Tibial artery (tissue), 4 donors: ENCODE results near the gene STARD3.

Experiments
- DNase-seq, 2 donors: peaks; one replicate each; pipeline ENCODE4 v3.0.0-alpha.2; 2019
- H3K27ac ChIP-seq, 2 donors: fragments of 200-600 bp; sonication (generic) in 1 of 2; 1 replicate in 1 of 2; 2 replicates in 1 of 2; pipeline ENCODE4 v1.5.1; 2018 to 2019; ENCODE audit warnings: mild to moderate bottlenecking in 1 of 2
- H3K27me3 ChIP-seq, 2 donors: fragments of 200-600 bp; sonication (generic) in 1 of 2; one replicate each; pipeline versions ENCODE4 v1.5.1 to v1.6.0; 2016 to 2019
- H3K36me3 ChIP-seq, 3 donors: fragments of 200-600 bp; sonication (generic) in 2 of 3; one replicate each; pipeline ENCODE4 v1.5.1; 2016 to 2019; ENCODE audit warnings: mild to moderate bottlenecking in 2 of 3
- H3K4me1 ChIP-seq, 4 donors: fragments of 200-600 bp; sonication (generic) in 2 of 4; 1 replicate in 3 of 4; 2 replicates in 1 of 4; pipeline ENCODE4 v1.5.1; 2016 to 2019
- H3K4me3 ChIP-seq, 2 donors: fragments of 200-600 bp; sonication (generic) in 1 of 2; 1 replicate in 1 of 2; 2 replicates in 1 of 2; pipeline ENCODE4 v1.5.1; 2018 to 2019; ENCODE audit warnings: mild to moderate bottlenecking in 2 of 2
- H3K9me3 ChIP-seq, 3 donors: fragments of 200-600 bp; sonication (generic) in 1 of 3; one replicate each; pipeline ENCODE4 v1.5.1; 2016 to 2019
- intact Hi-C: fragments of 100-400 bp; cut with DNase I; formaldehyde crosslinking; loops from one replicate; pipeline ENCODE4 v1.15.0; 2023; ENCODE audit warnings: low total_unique reads
- TF ChIP-seq, protein P1 (sequence below), 2 experiments: fragments of 200-600 bp in 1 of 2; fragments of 450-650 bp in 1 of 2; IDR thresholded peaks; one replicate each; pipeline ENCODE4 v1.5.1; 2017 to 2019; ENCODE audit warnings: antibody characterized with exemption in 2 of 2, mild to moderate bottlenecking in 1 of 2, moderate library complexity in 1 of 2

Gene STARD3

DNA sequence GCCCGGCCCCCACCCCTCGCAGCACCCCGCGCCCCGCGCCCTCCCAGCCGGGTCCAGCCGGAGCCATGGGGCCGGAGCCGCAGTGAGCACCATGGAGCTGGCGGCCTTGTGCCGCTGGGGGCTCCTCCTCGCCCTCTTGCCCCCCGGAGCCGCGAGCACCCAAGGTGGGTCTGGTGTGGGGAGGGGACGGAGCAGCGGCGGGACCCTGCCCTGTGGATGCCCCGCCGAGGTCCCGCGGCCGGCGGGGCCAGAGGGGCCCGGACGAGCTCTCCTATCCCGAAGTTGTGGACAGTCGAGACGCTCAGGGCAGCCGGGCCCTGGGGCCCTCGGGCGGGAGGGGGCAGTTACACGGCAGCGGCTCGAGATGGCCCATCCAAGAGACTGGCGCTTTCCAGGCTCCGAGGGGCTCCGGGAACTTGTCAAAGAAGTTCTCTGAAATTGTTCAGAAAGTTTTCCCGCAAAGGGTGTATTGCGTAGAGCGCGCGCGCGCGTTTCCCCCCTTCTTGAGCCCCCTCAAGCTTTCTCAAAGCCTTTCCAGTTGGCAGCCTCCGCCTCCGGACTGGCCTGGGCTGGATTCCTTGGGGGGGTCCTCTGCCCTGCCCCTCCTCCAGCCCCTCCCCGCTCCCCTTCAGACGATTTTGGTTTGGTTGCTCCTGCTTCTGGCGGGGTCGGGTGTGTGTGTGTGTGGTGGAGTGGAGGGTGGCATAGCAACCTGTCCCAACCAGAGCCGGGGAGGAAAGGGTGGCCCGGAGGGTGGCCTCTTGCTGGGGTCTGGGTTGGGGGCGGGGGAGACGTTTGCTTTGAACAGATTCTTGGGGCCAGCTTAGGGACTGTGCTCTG lies 63.4 kb downstream of the STARD3 start:
- Histone ChIP-seq H3K36me3 (no peaks in the 10 kb centered on the region), H3K27ac (peak overlapping the region; percentile 93 to 98), H3K4me3 (peak overlapping the region; percentile 78 to 100), H3K4me1 (peaks cover 0 to 54% (median 39%) of the 10 kb centered on the region in 4 donors), H3K9me3 (no peaks in the 10 kb centered on the region), H3K27me3 (no peaks in the 10 kb centered on the region)
- intact Hi-C loops, result no loop called here
- peak in 1 of 2 donors; percentile 69 for DNase-seq
- TF ChIP-seq, protein P1, sequence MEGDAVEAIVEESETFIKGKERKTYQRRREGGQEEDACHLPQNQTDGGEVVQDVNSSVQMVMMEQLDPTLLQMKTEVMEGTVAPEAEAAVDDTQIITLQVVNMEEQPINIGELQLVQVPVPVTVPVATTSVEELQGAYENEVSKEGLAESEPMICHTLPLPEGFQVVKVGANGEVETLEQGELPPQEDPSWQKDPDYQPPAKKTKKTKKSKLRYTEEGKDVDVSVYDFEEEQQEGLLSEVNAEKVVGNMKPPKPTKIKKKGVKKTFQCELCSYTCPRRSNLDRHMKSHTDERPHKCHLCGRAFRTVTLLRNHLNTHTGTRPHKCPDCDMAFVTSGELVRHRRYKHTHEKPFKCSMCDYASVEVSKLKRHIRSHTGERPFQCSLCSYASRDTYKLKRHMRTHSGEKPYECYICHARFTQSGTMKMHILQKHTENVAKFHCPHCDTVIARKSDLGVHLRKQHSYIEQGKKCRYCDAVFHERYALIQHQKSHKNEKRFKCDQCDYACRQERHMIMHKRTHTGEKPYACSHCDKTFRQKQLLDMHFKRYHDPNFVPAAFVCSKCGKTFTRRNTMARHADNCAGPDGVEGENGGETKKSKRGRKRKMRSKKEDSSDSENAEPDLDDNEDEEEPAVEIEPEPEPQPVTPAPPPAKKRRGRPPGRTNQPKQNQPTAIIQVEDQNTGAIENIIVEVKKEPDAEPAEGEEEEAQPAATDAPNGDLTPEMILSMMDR (IDR thresholded peaks at IDR 0.05), result no peak

DNA sequence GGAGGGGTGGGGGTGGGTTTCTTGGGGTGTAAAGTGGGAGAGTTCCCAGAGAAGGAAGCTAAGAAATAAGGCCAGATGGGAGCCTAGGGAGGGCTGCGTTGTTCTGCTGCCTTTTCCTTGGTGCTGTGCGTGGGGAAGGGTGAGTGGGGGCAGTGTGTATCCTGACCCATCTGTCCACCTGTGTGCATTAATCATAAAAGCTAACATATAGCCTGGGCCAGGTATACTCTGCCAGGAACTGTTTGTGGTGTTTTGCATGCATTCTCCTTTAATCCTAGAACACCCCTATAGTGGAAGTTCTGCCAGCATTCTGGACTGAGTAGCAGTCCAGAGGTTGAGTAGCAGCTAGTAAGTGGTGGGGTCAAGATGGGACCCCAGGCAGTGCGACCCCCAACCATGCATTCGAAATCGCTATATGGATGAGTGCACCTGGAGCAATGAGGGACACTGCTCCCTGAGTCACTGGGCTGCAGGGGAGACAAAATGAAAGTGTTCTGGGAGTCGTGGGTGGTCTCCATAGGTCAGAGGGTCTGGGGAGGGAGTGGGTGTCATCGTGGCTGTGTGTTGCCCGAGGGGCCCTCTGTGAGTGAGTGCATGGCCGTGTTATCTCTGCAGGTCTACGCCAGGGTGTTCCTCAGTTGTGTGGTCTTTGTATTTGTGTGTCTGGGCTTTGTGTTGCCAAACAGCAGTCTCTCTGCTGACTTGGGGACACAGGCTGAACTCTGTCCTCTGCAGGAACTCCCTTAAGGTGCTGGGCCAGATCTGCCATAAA lies 64.3 kb downstream of the STARD3 start:
- no peaks in the 10 kb centered on the region for H3K36me3 ChIP-seq
- no peak for DNase-seq
- peak overlapping the region; percentile 78 to 100 for H3K4me3 ChIP-seq
- peak overlapping the region; percentile 93 to 98 for H3K27ac ChIP-seq
- no peaks in the 10 kb centered on the region for H3K9me3 ChIP-seq
- no peaks in the 10 kb centered on the region for H3K27me3 ChIP-seq
- peaks cover 0 to 62% (median 48%) of the 10 kb centered on the region in 4 donors for H3K4me1 ChIP-seq
- TF ChIP-seq, protein P1 (IDR thresholded peaks at IDR 0.05), result no peak
- intact Hi-C loops, result no loop called here

DNA sequence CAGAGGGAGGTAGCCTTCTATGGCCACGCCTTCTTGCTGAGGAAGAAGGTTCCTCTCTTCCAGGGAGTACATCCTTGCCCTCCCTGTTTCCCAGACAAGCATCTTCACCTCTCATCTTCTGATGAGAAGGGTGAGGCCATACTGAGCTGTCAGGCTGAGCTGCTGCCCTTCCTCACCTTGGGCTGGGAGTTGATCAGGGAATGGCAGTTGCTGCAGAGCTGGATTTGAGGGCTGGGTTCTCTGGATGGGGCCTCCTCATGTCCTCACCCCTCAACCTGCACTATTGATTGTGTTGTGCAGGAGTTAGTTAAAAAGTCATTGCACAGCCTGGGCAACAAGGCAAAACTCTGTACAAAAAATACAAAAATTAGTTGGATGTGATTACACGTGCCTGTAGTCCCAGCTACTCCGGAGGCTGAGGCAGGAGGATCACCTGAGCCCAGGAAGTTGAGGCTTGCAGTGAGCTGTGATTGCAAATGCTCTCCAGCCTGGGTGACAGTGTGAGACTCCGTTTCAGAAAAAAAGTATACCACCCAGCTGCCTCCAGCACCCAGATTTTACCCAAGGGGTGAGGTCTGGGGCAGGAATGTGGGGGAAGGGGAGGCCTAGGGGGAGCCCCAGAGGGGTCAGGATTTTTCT lies 65.0 kb downstream of the STARD3 start:
- DNase-seq, result no peak
- H3K4me3 ChIP-seq, result peak overlapping the region; percentile 78 to 100
- intact Hi-C loops, result no loop called here
- peaks cover 0 to 69% (median 55%) of the 10 kb centered on the region in 4 donors for H3K4me1 ChIP-seq
- H3K27me3 ChIP-seq, result no peaks in the 10 kb centered on the region
- TF ChIP-seq, protein P1 (IDR thresholded peaks at IDR 0.05), result no peak
- no peaks in the 10 kb centered on the region for H3K9me3 ChIP-seq
- peaks cover 0 to 3% (median 2%) of the 10 kb centered on the region in 3 donors for H3K36me3 ChIP-seq
- peak overlapping the region; percentile 93 to 98 for H3K27ac ChIP-seq

DNA sequence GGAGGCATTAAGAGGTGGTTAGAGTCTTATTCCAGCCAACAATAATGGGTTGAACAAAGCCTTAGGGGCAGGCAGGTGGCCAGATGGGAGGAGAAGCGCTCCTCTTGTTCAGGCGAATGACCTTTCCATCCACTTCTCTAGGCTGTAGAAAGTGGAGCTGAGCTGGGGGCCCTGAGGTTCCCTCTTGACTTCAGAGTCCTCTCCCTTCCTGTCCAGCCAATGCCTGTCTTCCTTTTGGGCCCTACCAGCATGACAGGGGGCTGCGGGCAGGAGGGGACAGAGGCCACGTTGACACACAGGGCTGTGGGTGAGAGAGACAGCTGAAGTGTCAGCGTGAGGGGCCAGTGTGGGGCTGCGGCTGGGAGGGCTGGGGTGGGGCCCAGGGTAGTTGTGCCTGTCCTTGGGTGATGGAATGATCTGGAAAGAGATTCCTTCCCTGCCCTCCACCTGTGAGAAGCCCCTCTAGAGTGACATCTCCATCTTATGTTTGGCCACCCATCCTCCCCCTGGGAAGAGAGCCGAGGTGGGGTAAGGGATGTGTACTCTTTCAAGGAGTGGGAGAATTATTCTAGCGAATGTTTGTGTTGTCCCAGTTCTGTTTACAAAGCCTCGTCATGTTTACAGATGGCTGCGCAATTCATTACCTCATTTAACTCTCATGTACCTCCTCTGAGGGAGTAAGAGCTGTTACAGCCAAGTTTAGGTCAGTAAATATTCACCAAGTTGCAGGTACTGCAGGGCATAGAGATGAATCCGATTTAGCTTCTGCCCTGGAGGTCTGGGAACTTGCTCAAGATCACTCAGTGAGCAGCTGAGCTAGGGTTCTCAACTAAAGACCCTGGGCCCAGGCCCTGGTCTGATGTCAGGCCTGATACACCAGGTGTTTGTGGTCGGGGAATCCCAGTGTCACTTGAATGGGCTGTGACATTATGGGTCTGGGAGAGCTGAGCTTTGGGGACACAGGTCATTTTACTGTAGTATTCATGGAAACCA lies 66.3 kb downstream of the STARD3 start:
- intact Hi-C loops, result no loop called here
- Histone ChIP-seq H3K4me3 (no peak overlapping the region), H3K27ac (peak overlapping the region; percentile 81 to 98), H3K4me1 (peaks cover 0 to 74% (median 61%) of the 10 kb centered on the region in 4 donors), H3K36me3 (peaks cover 12 to 16% (median 14%) of the 10 kb centered on the region in 3 donors), H3K27me3 (no peaks in the 10 kb centered on the region), H3K9me3 (no peaks in the 10 kb centered on the region)
- DNase-seq, result no peak
- TF ChIP-seq, protein P1 (IDR thresholded peaks at IDR 0.05), result no peak
